ENCODE data around the gene SERTAD3.

DNA sequence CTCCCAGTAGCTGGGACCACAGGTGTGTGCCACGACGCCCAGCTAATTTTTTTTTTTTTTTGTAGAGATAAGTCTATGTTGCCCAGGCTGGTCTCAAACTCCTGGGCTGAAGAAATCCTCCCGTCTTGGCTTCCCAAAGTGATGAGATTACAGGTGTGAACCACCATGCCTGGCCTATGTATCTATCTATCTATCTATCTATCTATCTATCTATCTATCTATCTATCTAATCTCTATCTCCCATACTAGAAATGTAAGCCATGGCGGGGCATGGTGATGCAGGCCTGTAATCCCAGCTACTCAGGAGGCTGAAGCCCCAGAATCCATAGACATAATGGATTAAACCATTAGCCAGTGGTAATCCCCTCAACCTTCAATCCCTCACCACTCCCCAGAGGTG lies 6.5 kb upstream of the SERTAD3 start:
- TF ChIP-seq, protein P1, sequence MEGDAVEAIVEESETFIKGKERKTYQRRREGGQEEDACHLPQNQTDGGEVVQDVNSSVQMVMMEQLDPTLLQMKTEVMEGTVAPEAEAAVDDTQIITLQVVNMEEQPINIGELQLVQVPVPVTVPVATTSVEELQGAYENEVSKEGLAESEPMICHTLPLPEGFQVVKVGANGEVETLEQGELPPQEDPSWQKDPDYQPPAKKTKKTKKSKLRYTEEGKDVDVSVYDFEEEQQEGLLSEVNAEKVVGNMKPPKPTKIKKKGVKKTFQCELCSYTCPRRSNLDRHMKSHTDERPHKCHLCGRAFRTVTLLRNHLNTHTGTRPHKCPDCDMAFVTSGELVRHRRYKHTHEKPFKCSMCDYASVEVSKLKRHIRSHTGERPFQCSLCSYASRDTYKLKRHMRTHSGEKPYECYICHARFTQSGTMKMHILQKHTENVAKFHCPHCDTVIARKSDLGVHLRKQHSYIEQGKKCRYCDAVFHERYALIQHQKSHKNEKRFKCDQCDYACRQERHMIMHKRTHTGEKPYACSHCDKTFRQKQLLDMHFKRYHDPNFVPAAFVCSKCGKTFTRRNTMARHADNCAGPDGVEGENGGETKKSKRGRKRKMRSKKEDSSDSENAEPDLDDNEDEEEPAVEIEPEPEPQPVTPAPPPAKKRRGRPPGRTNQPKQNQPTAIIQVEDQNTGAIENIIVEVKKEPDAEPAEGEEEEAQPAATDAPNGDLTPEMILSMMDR (IDR thresholded peaks at IDR 0.05) = no peak
- TF ChIP-seq POLR2A (IDR thresholded peaks at IDR 0.05) (no peak), EP300 (IDR thresholded peaks at IDR 0.05) (no peak)
